RPMI8226 (cell line): ENCODE data around the gene CUL1.

Source experiments
- DNase-seq: peaks from one replicate; pipeline ENCODE4 v3.0.0-alpha.2; 2015

The CUL1 gene

DNA sequence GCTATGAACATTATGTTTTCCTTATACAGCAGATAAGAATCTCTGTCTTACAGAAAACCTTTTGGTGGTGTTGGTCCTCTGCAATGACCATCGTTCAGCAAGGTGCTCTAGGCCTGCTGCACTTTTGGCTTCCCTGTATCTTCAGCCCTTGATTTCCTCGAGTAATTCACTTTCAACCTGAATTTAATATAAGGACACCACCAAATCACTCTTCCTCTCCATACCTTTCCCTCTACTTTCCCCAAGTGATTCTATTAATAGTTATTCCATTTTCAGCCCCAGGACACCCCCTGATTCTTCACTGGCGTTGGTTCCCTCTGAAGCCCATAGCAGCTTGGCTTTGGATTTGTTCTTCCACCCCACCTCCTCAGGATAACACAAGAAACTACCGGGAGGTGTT lies 113.2 kb downstream of the CUL1 start:
- no peak for DNase-seq

DNA sequence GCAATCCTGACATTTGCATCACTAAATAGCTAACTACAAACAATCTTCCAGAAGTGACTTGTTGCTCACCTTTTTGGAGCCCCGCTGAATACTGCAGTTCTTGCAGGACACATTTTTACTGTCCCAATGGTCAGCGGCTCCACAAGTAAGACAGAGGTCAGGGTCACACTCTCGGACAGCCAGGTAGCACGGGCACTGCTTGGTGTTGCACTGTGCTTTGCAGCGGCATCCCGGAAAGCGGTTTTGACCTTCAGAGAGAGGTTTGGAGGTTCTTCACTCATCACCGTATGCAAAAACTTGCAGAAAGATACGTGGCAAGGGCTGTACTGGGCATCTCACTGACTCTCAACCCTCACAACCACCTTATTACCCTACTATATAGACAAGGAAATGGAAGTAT lies 115.2 kb downstream of the CUL1 start:
- DNase-seq: no peak

DNA sequence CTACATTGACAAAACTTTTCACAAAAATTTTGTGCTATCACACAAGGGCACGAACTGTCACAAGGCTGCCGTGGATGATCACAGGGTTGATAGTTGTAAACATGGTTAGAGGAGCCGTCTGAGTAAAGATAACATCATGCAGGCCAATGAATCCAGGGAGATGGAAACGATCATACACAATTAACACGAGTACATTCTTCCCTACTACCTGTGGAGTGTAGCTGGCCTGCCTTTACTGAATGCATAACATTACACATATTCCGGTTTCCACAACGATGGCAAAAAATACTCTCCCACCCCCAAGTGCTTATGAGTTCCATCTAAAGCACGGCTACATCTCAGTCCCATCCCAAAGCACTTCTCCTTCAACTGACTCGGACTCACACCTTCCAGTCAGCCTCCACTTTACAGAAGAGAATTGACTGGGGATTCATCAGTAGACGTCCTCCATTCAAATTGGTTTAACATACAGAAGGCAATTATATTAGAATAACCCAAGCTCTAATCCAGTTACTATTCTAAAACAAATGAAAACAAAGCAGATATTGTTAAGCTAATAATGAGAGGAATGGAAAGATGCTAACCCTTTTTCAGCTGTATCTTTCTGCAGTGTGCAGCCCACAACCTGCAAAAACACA lies 116.3 kb downstream of the CUL1 start:
- DNase-seq: no peak

DNA sequence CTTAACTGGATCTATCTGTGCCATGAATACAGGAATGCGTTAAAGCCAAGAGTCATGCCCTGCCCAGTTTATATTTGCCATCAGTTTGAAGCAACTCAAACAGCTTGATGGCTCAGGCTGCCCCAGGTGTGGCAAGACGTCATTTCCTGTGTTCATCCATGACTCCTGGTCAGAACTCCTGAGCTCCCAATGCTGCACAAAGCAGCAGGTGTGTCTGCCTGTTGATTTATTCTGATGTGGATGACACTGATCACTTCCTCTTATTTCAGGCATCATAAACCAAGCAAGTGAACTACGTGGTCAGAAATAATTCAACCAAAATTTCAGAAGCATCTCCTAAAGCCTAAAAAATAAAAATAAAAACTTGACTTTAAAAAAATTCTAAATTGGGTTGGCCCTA lies 116.9 kb downstream of the CUL1 start:
- DNase-seq: peak; percentile 39

DNA sequence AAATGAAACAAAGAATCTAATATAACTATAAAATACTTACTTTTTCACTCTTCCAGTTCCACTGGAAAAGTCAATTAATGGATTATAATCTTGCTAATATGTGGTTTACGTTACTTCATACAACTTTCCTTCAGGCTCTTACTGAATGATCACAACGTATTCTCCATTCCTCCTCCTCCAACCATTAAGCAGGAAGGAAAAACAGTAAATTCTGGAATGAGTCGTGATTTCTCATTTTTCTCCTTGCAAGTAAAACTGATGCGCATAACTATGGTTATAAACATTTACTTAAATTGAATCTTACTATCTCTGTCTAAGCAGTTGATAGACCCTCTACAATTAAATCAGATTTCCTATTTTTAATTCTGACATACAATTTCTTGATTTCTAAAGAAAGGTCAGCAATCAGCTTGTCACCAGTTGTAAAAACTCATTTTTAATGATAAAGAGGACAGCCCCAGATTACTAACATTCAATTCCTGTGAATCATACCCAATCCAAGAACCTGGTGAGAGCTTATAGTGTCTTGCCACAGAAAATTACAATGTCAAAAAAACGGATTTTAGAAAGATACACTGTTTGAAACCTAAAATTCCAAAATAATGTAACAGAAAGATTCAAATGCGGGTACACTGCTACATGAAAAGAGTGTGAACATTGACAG lies 121.1 kb downstream of the CUL1 start:
- DNase-seq: no peak

DNA sequence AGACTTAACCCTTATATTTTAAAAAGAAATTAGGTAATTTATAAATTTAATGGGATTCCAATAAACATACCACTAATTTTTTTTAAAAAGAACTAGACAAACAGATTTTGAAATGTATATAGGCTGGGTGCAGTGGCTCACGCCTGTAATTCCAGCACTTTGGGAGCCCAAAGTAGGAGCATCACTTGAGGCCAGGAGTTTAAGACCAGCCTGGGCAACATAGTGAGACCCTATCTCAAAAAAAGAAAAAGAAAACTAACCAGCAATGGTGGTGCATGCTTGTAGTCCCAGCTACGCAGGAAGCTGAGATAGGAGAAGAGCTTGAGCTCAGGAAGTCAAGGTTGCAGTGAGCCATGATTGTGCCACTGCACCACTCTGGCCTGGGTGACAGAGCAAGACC lies 122.7 kb downstream of the CUL1 start:
- no peak for DNase-seq

DNA sequence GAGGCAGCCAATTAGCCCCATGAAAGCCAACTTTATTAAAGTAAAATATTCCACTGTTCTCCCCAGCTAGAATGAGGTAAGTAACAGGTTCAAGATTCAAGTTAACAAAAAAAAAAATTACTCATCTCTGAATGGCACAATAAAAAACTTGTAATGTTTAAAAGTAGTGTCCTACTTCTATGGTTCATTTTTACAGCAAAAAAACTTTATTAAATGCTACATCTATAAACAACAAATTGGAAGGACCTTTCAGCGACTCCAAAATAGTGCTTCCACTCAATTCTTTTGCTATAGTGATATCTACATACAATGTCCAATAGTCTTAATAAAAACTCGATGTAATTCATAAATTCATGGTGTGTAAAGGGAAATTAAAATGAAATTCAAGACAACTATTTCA lies 126.2 kb downstream of the CUL1 start:
- no peak for DNase-seq

DNA sequence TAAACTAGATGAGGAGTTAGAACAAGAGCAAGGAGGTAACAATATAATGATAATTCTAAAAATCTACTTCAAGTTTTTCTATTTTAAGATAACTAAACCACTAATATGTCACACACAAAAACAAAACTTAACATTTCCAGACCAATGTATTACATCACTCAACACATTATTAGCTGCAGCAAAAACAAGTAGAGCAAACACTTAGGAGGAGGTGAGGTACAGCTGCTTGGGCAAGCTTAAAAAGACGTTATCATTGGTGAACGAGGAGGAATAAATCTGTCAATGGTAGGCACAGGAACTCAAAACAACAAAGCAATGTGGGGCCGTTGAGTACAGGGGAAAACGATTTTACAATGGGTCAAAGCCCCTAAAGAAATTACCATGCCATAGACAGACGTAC lies 126.6 kb downstream of the CUL1 start:
- no peak for DNase-seq

DNA sequence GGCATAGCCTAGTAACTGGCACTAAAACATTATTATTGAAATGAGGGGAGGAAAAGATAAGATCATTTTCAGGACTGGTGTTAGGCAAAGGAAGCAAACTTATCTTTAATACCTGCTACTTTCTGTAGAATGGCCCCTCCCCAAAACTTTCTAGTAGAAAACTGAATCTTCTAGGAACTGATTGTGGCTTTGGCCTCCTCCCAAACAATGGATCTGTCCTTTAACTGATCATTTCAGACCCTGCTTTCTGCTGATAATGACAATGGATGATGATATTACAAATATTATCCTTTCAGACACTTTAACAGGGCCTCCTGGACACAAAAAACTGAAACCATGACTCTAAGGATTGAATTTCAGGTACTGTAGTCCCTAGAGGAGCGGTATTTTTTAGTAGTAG lies 130.3 kb downstream of the CUL1 start:
- no peak for DNase-seq

DNA sequence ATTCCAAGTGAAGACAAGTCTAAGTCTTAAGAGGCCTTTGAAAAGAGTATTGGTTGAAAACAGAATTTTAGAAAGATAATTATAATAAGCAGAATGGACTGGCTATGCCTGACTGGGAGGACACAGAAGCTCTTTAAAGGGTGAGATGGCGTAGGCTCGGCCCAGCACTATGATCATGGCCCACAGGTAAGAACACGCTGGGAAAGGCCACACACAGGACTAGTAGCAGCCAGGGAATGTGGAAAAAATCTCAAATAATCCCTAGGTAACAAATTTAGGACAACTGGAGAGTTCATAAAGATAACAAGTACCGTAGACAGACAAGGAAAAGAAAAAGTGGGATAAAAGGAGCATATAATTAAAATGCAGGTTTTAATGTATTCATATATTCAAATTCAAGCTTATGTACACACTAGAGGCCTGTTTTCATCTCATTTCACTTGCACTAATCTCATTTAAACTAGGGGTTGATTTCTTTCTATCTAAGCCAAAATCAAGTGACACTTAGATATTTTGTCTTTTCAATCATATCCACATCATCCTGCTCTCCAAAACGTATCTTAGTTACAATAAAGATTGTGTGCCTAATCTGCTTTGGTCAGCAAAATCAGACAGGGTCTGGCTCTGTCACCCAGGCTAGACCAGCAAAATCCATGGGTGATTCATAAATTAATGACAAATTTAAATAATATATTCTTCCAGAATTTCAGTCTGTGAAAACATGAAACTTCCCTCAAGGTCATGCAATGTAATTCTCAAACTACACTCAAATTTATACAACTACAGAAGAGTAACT lies 132.4 kb downstream of the CUL1 start:
- DNase-seq: no peak

DNA sequence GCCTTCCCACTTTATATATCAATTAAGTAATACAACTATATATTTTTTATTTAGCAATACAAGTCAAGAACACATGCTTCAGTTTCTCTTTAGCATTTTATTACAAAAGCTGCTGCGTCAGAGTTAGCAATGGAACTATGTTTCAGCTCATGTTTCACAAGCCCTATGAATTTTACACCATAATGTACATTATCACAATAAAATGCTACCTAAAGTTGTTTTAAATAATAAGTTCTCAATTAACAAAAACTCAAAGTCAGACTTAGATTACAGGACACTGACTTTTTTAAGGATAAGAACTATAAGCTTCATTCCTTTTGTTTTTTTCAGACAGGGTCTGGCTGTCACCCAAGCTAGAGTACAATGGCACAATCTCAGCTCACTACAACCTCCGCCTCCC lies 133.1 kb downstream of the CUL1 start:
- DNase-seq: no peak

DNA sequence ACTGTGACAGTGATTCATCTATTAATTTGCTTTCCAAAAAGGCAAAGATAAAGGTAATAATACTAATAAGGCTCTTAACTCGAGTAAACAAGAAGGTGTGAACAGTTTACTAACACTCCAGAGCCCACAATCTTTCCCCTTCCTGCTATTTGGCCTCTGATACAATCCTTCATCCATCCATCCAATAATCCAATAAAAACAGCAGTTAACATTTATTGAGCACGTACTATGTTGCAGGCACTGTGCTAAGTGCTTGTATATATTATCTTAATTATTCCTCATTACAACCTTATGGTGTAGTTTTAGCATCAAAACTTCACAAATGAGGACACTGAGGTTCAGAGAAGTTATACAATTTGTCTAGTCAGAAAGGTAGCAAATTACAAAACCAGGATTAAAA lies 135.9 kb downstream of the CUL1 start:
- DNase-seq: no peak

DNA sequence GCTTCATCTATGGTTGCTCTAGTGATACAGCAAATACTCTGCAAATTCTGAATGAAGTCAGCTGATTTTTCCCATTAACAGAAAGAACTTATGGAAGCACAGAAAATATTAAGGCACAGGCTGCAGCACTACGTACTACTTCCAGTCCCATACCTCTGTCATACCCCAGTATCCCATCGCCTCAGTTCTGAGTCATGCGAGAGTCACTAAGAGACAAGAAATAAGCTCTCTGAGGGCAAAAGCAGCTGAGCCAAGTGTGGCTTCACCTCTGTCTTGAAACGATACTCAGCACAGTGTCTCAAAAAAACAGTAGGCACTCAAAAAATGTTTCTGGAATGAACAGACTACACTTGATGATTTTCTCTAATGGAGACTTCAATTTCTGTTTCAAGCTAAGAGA lies 137.2 kb downstream of the CUL1 start:
- no peak for DNase-seq

DNA sequence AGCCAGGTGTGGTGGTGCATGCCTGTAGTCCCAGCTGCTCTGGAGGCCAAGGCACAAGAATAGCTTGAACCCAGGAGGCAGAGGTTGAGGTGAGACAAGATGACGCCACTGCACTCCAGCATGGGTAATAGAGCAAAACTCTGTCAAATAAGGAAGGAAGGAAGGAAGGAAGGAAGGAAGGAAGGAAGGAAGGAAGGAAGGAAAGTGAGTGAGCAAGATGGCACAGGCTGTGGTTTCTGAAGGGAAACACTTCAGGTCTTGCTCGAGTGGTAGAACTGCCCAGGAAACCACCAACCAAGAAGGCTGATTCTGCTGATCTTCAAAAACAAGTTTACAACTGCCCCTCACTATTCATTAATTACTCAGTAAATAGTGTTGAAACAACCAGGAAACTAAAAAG lies 140.2 kb downstream of the CUL1 start:
- DNase-seq: peak; percentile 59

DNA sequence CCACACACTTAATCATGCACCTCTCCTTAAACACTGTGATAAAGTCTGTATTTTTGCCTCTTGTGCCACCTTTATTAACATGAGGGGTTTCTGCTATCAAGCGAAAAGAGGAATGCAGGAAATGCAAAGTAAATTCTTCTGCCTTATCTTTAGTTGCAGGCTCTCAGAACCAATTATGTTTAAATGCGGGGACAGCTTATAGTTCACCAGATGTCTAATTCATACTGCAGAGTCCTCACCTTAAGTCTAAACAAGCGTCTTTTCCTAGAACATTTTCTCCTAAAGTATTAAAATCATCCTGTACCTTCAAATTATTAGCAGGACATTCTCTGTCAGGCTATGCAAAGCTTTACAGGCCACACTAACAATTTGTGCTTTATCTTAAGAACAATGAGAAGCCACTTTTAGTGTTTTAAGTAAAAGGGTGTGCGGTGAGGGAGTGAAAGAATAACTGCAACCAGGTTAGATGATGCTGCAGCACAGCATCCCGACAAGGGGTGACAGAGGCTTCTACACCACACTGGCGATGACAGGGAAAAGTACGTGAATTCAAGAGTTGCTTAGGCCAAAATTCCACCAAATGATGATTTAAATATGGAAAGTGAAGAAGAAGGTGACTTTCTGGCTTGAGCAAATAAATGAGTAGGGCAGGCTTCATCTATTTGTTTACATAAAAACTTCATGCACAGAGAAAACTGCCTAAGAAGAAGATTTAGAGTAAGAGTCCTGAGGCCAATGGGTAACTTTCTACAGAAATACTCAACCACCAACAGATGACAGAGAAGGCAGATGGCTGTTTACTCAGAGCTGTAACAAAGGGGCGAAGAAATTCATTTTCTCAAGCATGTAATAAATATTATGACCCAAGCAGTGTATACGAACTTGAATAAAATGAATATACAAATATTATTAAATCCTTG lies 149.4 kb downstream of the CUL1 start:
- DNase-seq: no peak

DNA sequence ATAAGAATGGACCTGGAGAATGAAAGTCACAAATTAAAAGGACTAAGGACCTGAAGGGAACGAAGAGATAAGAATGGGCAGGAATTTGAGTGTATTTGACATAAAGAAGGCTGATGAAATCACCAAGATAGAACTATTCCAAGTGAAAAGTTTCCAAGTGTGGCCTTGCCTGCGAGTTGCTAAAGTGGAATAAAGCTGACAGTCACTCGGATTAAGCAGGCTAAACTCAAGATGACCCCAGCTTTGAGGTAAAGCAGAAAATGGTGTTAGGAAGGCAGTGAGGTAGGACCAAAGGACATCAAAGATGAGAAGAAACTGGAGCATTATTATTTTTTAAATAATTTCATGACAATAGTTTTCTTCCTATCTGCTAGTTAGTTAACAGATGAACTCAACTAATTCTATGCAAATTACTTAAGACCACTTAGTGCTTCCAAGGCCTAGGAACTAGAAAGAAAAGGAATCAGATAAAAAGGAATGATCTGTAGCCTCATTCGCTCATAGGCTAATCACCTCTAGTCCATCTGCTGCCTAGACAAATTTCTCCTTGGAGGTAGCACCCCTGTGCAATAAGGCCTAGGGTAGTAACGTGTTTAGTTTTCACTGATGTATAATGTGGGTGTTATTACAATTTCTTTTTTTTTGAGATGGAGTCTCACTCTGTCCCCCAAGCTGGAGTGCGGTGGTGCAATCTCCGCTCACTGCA lies 150.8 kb downstream of the CUL1 start:
- no peak for DNase-seq

DNA sequence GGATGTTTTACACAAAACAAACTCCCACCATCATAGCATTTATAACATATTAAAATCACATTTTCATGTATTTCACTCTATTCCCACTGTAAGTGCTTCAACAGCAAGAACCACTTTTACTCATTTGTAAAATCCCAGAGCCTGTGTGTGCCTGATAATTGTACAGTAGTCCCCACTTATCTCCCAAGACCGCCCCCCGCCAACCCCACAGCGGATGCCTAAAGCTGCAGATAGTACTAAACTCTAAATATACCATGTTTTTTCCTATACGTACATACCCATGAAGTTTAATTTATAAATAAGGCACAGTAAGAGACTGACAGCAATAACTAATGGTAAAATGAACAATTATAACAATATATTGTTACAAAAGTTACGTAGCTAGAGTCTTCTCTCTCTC lies 151.9 kb downstream of the CUL1 start:
- DNase-seq: no peak
